ENCODE data around the gene TLE3.

TLE3 gene

GRCh38 chr15:70051948-70052633 is 45.6 kb downstream of the TLE3 start:
- no peak for DNase-seq (ENCODE audit: extremely low read depth in 1 of 2, low read depth in 1 of 2)

- DNase-seq (ENCODE audit: extremely low read depth in 1 of 2, low read depth in 1 of 2) = no peak
Measured at GRCh38 chr15:70050970-70051369, 46.7 kb downstream of the TLE3 start.

GRCh38 chr15:70050441-70050840 is 47.3 kb downstream of the TLE3 start:
- DNase-seq (ENCODE audit: extremely low read depth in 1 of 2, low read depth in 1 of 2) = no peak

- no peak for DNase-seq (ENCODE audit: extremely low read depth in 1 of 2, low read depth in 1 of 2)
Measured at GRCh38 chr15:70049701-70050301, 47.9 kb downstream of the TLE3 start.

GRCh38 chr15:70048578-70049514 is 48.9 kb downstream of the TLE3 start:
- DNase-seq (ENCODE audit: extremely low read depth in 1 of 2, low read depth in 1 of 2) = no peak

- DNase-seq (ENCODE audit: extremely low read depth in 1 of 2, low read depth in 1 of 2) = no peak
Measured at GRCh38 chr15:70048198-70048565, 49.5 kb downstream of the TLE3 start.

GRCh38 chr15:70047386-70048197 is 50.1 kb downstream of the TLE3 start:
- DNase-seq (ENCODE audit: extremely low read depth in 1 of 2, low read depth in 1 of 2) = no peak

GRCh38 chr15:70046679-70047369 is 50.9 kb downstream of the TLE3 start:
- DNase-seq (ENCODE audit: extremely low read depth in 1 of 2, low read depth in 1 of 2) = no peak

GRCh38 chr15:70045045-70045444 is 52.7 kb downstream of the TLE3 start:
- DNase-seq (ENCODE audit: extremely low read depth in 1 of 2, low read depth in 1 of 2) = no peak

- DNase-seq (ENCODE audit: extremely low read depth in 1 of 2, low read depth in 1 of 2) = no peak
Measured at GRCh38 chr15:70044168-70044567, 53.5 kb downstream of the TLE3 start.

GRCh38 chr15:70043590-70043989 is 54.1 kb downstream of the TLE3 start:
- no peak for DNase-seq (ENCODE audit: extremely low read depth in 1 of 2, low read depth in 1 of 2)

- no peak for DNase-seq (ENCODE audit: extremely low read depth in 1 of 2, low read depth in 1 of 2)
Measured at GRCh38 chr15:70042553-70043214, 55.0 kb downstream of the TLE3 start.

GRCh38 chr15:70039917-70040316 is 57.8 kb downstream of the TLE3 start:
- no peak for DNase-seq (ENCODE audit: extremely low read depth in 1 of 2, low read depth in 1 of 2)

- DNase-seq (ENCODE audit: extremely low read depth in 1 of 2, low read depth in 1 of 2) = no peak
Measured at GRCh38 chr15:70038730-70039392, 58.9 kb downstream of the TLE3 start.

GRCh38 chr15:70037292-70037640 is 60.5 kb downstream of the TLE3 start:
- DNase-seq (ENCODE audit: extremely low read depth in 1 of 2, low read depth in 1 of 2) = no peak

GRCh38 chr15:70036585-70037291 is 61.0 kb downstream of the TLE3 start:
- DNase-seq (ENCODE audit: extremely low read depth in 1 of 2, low read depth in 1 of 2) = no peak

GRCh38 chr15:70035719-70036077 is 62.0 kb downstream of the TLE3 start:
- DNase-seq (ENCODE audit: extremely low read depth in 1 of 2, low read depth in 1 of 2) = no peak

GRCh38 chr15:70035051-70035718 is 62.5 kb downstream of the TLE3 start:
- DNase-seq (ENCODE audit: extremely low read depth in 1 of 2, low read depth in 1 of 2) = no peak
